Measurements from ENCODE around the gene ELAVL4.

- no peak for TF ChIP-seq ZFX (IDR thresholded peaks at IDR 0.05)
- TF ChIP-seq, protein P1, sequence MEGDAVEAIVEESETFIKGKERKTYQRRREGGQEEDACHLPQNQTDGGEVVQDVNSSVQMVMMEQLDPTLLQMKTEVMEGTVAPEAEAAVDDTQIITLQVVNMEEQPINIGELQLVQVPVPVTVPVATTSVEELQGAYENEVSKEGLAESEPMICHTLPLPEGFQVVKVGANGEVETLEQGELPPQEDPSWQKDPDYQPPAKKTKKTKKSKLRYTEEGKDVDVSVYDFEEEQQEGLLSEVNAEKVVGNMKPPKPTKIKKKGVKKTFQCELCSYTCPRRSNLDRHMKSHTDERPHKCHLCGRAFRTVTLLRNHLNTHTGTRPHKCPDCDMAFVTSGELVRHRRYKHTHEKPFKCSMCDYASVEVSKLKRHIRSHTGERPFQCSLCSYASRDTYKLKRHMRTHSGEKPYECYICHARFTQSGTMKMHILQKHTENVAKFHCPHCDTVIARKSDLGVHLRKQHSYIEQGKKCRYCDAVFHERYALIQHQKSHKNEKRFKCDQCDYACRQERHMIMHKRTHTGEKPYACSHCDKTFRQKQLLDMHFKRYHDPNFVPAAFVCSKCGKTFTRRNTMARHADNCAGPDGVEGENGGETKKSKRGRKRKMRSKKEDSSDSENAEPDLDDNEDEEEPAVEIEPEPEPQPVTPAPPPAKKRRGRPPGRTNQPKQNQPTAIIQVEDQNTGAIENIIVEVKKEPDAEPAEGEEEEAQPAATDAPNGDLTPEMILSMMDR (conservative IDR thresholded peaks at IDR 0.05): no peak
Measured at GRCh38 chr1:50097021-50097679, 11.6 kb upstream of the ELAVL4 start.
